Loucy (cell line): ENCODE data around the gene CHMP4A.

Source experiments
- H2AFZ ChIP-seq: fragments of 200-600 bp; sonication (generic); 2 replicates; pipeline ENCODE4 v1.6.0; 2016; ENCODE audit warnings: antibody characterized with exemption, mild to moderate bottlenecking, low read length, moderate library complexity
- H3F3A ChIP-seq: fragments of 200-600 bp; 2 replicates; pipeline ENCODE4 v1.6.0; 2016; ENCODE audit warnings: antibody characterized with exemption, low read depth, mild to moderate bottlenecking
- H3K27me3 ChIP-seq: fragments of 200-600 bp; sonication (generic); 2 replicates; pipeline ENCODE4 v1.6.1; 2014; ENCODE audit warnings: low read length, mild to moderate bottlenecking; ENCODE audit not compliant: insufficient read depth, poor library complexity, severe bottlenecking
- H3K36me3 ChIP-seq: fragments of 200-600 bp; sonication (generic); 2 replicates; pipeline ENCODE4 v1.6.1; 2016; ENCODE audit warnings: low read length; ENCODE audit not compliant: insufficient read depth
- H3K4me1 ChIP-seq: fragments of 200-600 bp; sonication (generic); 2 replicates; pipeline ENCODE4 v1.5.1; 2014; ENCODE audit warnings: low read length, mild to moderate bottlenecking; ENCODE audit not compliant: insufficient read depth, poor library complexity, severe bottlenecking
- H3K4me2 ChIP-seq: fragments of 200-600 bp; sonication (generic); 2 replicates; pipeline ENCODE4 v1.6.0; 2014; ENCODE audit warnings: antibody characterized with exemption, low read length, low read depth, mild to moderate bottlenecking; ENCODE audit not compliant: poor library complexity, severe bottlenecking
- H3K4me3 ChIP-seq: fragments of 200-600 bp; sonication (generic); 2 replicates; pipeline ENCODE4 v1.5.1; 2014; ENCODE audit warnings: low read length, mild to moderate bottlenecking, mixed read lengths; ENCODE audit not compliant: poor library complexity, severe bottlenecking
- H3K79me2 ChIP-seq: fragments of 200-600 bp; sonication (generic); 2 replicates; pipeline ENCODE4 v1.6.1; 2014; ENCODE audit warnings: low read length; ENCODE audit not compliant: insufficient read depth
- H3K9ac ChIP-seq: fragments of 200-600 bp; sonication (generic); 2 replicates; pipeline ENCODE4 v1.6.0; 2014; ENCODE audit warnings: mild to moderate bottlenecking, low read depth, low read length, moderate library complexity; ENCODE audit not compliant: poor library complexity, severe bottlenecking
- H3K9me2 ChIP-seq: fragments of 200-600 bp; sonication (generic); replicated peaks from 2 replicates; pipeline ENCODE4 v1.6.1; 2016; ENCODE audit warnings: low read depth, low read length, mixed read lengths
- H3K9me3 ChIP-seq: fragments of 200-600 bp; sonication (generic); 2 replicates; pipeline ENCODE4 v1.6.1; 2014; ENCODE audit warnings: mild to moderate bottlenecking, antibody characterized with exemption, low read length, low read depth; ENCODE audit not compliant: insufficient read depth
- H4K20me1 ChIP-seq: fragments of 200-600 bp; sonication (generic); 2 replicates; pipeline ENCODE4 v1.6.0; 2014; ENCODE audit warnings: antibody characterized with exemption, low read length, mild to moderate bottlenecking; ENCODE audit not compliant: insufficient read depth, poor library complexity, severe bottlenecking
- EZH2phosphoT487 ChIP-seq: fragments of 200-600 bp; IDR thresholded peaks from 2 replicates; pipeline ENCODE4 v1.6.1; 2018; ENCODE audit warnings: antibody characterized with exemption, mild to moderate bottlenecking, moderate library complexity, borderline replicate concordance
- TF ChIP-seq, protein P1 (sequence below): fragments of 200-600 bp; sonication (generic); conservative IDR thresholded peaks from 2 replicates; pipeline ENCODE4 v1.5.1; 2014; ENCODE audit warnings: mild to moderate bottlenecking, antibody characterized with exemption, low read length

CHMP4A gene

DNA sequence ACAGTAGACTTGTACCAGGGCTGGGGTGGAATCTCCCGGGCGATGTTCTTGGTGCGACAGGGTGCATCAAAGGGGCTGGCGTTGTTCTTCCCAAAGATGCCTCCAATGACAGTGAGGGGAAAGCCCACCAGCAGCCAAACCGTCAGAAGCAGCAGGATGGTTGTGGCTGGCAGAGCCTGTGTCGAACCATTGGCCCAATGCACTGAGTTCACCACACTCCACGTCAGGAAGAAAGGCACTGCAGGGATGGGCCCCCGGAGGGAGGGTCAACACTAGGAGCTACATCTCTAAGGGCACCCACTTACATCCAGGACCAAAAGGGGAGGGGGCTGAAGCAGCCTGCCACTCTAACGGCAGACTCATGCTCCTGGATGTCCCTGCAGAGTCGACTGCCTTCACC is 22.9 kb downstream of the CHMP4A start:
- Histone ChIP-seq H3F3A (no peaks in the 10 kb centered on the region), H3K4me3 (no peak overlapping the region), H4K20me1 (no peaks in the 10 kb centered on the region), H3K4me2 (no peak overlapping the region), H2AFZ (no peak overlapping the region), H3K27me3 (no peaks in the 10 kb centered on the region), H3K4me1 (peaks cover 22% of the 10 kb centered on the region), H3K36me3 (no peaks in the 10 kb centered on the region; the same call in 1 of the 2 replicates), H3K79me2 (peaks cover 32% of the 10 kb centered on the region), H3K9me3 (no peaks in the 10 kb centered on the region), H3K9me2 (no peaks in the 10 kb centered on the region), H3K9ac (no peak overlapping the region)
- TF ChIP-seq, protein P1, sequence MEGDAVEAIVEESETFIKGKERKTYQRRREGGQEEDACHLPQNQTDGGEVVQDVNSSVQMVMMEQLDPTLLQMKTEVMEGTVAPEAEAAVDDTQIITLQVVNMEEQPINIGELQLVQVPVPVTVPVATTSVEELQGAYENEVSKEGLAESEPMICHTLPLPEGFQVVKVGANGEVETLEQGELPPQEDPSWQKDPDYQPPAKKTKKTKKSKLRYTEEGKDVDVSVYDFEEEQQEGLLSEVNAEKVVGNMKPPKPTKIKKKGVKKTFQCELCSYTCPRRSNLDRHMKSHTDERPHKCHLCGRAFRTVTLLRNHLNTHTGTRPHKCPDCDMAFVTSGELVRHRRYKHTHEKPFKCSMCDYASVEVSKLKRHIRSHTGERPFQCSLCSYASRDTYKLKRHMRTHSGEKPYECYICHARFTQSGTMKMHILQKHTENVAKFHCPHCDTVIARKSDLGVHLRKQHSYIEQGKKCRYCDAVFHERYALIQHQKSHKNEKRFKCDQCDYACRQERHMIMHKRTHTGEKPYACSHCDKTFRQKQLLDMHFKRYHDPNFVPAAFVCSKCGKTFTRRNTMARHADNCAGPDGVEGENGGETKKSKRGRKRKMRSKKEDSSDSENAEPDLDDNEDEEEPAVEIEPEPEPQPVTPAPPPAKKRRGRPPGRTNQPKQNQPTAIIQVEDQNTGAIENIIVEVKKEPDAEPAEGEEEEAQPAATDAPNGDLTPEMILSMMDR = no peak
- no peak for TF ChIP-seq EZH2phosphoT487

GRCh38 chr14:24189460-24189859 is 23.8 kb downstream of the CHMP4A start:
- H2AFZ ChIP-seq = peak overlapping the region; percentile 26; the same call in 1 of the 2 replicates
- H3K4me1 ChIP-seq = peaks cover 18% of the 10 kb centered on the region
- no peaks in the 10 kb centered on the region for H3F3A ChIP-seq
- H3K79me2 ChIP-seq = peaks cover 24% of the 10 kb centered on the region
- H3K4me3 ChIP-seq = peak overlapping the region; percentile 80
- peak overlapping the region; percentile 84 for H3K4me2 ChIP-seq
- H3K27me3 ChIP-seq = no peaks in the 10 kb centered on the region
- no peaks in the 10 kb centered on the region for H4K20me1 ChIP-seq
- peak overlapping the region; percentile 70 for H3K9ac ChIP-seq
- TF ChIP-seq EZH2phosphoT487 = no peak
- TF ChIP-seq, protein P1 = no peak
- H3K9me3 ChIP-seq = no peaks in the 10 kb centered on the region
- H3K36me3 ChIP-seq = no peaks in the 10 kb centered on the region; the same call in 1 of the 2 replicates
- H3K9me2 ChIP-seq = no peaks in the 10 kb centered on the region

DNA sequence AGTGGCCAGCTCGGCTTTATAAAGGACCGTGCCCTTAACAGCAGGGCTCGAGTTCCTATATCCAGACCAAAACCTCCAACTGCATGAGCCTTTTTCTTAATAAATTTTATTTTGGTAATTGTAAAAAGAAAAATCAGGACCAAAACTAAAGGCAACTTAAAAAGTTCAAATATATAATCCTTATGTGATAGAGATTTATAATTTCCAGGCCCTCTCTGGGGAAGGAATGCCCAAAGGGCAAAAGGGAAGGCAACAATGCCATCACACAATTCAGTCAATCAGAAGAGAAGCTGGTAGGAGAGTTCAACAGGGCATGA is 24.3 kb downstream of the CHMP4A start:
- Histone ChIP-seq H3K36me3 (no peaks in the 10 kb centered on the region; the same call in 1 of the 2 replicates), H3K4me1 (peaks cover 13% of the 10 kb centered on the region), H3K9me2 (no peaks in the 10 kb centered on the region), H2AFZ (peak overlapping the region; percentile 26; the same call in 1 of the 2 replicates), H3K27me3 (no peaks in the 10 kb centered on the region), H3K4me2 (peak overlapping the region; percentile 84), H4K20me1 (no peaks in the 10 kb centered on the region), H3K4me3 (peak overlapping the region; percentile 80), H3K79me2 (peaks cover 19% of the 10 kb centered on the region; the same call in 1 of the 2 replicates), H3F3A (no peaks in the 10 kb centered on the region), H3K9ac (peak overlapping the region; percentile 70), H3K9me3 (no peaks in the 10 kb centered on the region)
- TF ChIP-seq, protein P1 = no peak
